Neuronal stem cell (in vitro differentiated cells): ENCODE measurements around the gene SCO2.

ENCODE experiments used
- DNase-seq: peaks from one replicate; pipeline ENCODE4 v3.0.0-alpha.2; 2013; ENCODE audit warnings: low spot score
- H2AFZ ChIP-seq: one replicate; pipeline ENCODE4 v1.6.1; 2013; ENCODE audit warnings: mild to moderate bottlenecking, low read length, inconsistent platforms
- H2AK5ac ChIP-seq: 2 replicates; pipeline ENCODE4 v1.6.1; 2013; ENCODE audit warnings: low read depth, mild to moderate bottlenecking, inconsistent platforms, low read length, moderate library complexity, mixed read lengths
- H2BK120ac ChIP-seq: 2 replicates; pipeline ENCODE4 v1.6.1; 2013; ENCODE audit warnings: low read depth, mild to moderate bottlenecking, inconsistent platforms, low read length, moderate library complexity, mixed read lengths
- H2BK12ac ChIP-seq: one replicate; pipeline ENCODE4 v1.6.1; 2013; ENCODE audit warnings: low read length, inconsistent platforms
- H2BK15ac ChIP-seq: 2 replicates; pipeline ENCODE4 v1.6.1; 2013; ENCODE audit warnings: mild to moderate bottlenecking, low read length, inconsistent platforms, mixed read lengths
- H2BK5ac ChIP-seq: one replicate; pipeline ENCODE4 v1.6.1; 2013; ENCODE audit warnings: inconsistent platforms, mild to moderate bottlenecking, low read length, moderate library complexity
- H3K14ac ChIP-seq: one replicate; pipeline ENCODE4 v1.6.1; 2013; ENCODE audit warnings: low read length, inconsistent platforms
- H3K18ac ChIP-seq: 2 replicates; pipeline ENCODE4 v1.6.1; 2013; ENCODE audit warnings: low read length, inconsistent platforms
- H3K23ac ChIP-seq: 2 replicates; pipeline ENCODE4 v1.6.1; 2013; ENCODE audit warnings: low read depth, mild to moderate bottlenecking, mixed read lengths, low read length, inconsistent platforms; ENCODE audit not compliant: poor library complexity
- H3K27ac ChIP-seq: replicated peaks from 3 replicates; pipeline ENCODE4 v1.5.1; 2013; ENCODE audit warnings: low read length, inconsistent platforms
- H3K27me3 ChIP-seq, 3 experiments: 2 replicates each; pipeline ENCODE4 v1.6.1; 2013; ENCODE audit warnings: low read length in 3 of 3, mild to moderate bottlenecking in 2 of 3, inconsistent platforms in 1 of 3, low read depth in 1 of 3, mixed read lengths in 1 of 3, moderate library complexity in 1 of 3; ENCODE audit not compliant: control insufficient read depth in 3 of 3, insufficient read depth in 3 of 3
- H3K36me3 ChIP-seq, 2 donors: replicated peaks in 1 of 2; 2 replicates each; pipeline ENCODE4 v1.6.1; 2013; ENCODE audit warnings: low read length in 2 of 2; ENCODE audit not compliant: control insufficient read depth in 2 of 2, insufficient read depth in 2 of 2
- H3K4ac ChIP-seq: 2 replicates; pipeline ENCODE4 v1.6.1; 2013; ENCODE audit warnings: inconsistent platforms, mild to moderate bottlenecking, low read length, moderate library complexity
- H3K4me1 ChIP-seq, 2 donors: 1 replicate in 1 of 2; 2 replicates in 1 of 2; pipeline ENCODE4 v1.6.1; 2013; ENCODE audit warnings: low read length in 2 of 2, low read depth in 1 of 2; ENCODE audit not compliant: control insufficient read depth in 2 of 2, insufficient read depth in 1 of 2
- H3K4me2 ChIP-seq: one replicate; pipeline ENCODE4 v1.6.1; 2013; ENCODE audit warnings: mild to moderate bottlenecking, low read length, inconsistent platforms; ENCODE audit not compliant: insufficient read depth, poor library complexity, severe bottlenecking
- H3K4me3 ChIP-seq, 2 donors: 2 replicates each; pipeline ENCODE4 v1.5.1; 2013; ENCODE audit warnings: low read length in 2 of 2, mild to moderate bottlenecking in 2 of 2, inconsistent platforms in 1 of 2, moderate library complexity in 1 of 2
- H3K79me1 ChIP-seq: one replicate; pipeline ENCODE4 v1.6.1; 2013; ENCODE audit warnings: low read depth, mild to moderate bottlenecking, inconsistent platforms, low read length, moderate library complexity
- H3K9ac ChIP-seq: one replicate; pipeline ENCODE4 v1.6.1; 2013; ENCODE audit warnings: mild to moderate bottlenecking, low read depth, low read length, inconsistent platforms; ENCODE audit not compliant: poor library complexity
- H3K9me3 ChIP-seq, 2 donors: replicated peaks in 1 of 2; 2 replicates each; pipeline versions ENCODE3 to v1.6.1; 2013; ENCODE audit warnings: low read length in 2 of 2, mild to moderate bottlenecking in 2 of 2, inconsistent platforms in 1 of 2, low read depth in 1 of 2, mixed read lengths in 1 of 2, moderate library complexity in 1 of 2; ENCODE audit not compliant: control insufficient read depth in 2 of 2, insufficient read depth in 1 of 2
- H4K8ac ChIP-seq: one replicate; pipeline ENCODE4 v1.6.1; 2013; ENCODE audit warnings: low read depth, mild to moderate bottlenecking, inconsistent platforms, low read length, moderate library complexity
- H4K91ac ChIP-seq: one replicate; pipeline ENCODE4 v1.6.1; 2013; ENCODE audit warnings: low read length, low read depth, mild to moderate bottlenecking, inconsistent platforms; ENCODE audit not compliant: poor library complexity
- WGBS, 2 donors: extraction: QIAGEN DNeasy Blood & Tissue Kit; methylation state at CpG; one replicate each; pipeline ENCODE4 v1.1.7; 2013; ENCODE audit warnings: missing lambda C conversion rate in 2 of 2, mixed read lengths in 1 of 2; ENCODE audit not compliant: insufficient read length in 2 of 2, insufficient replicate concordance in 1 of 2; ENCODE audit errors: extremely low coverage in 2 of 2; 5-methylcytosine and 5-hydroxymethylcytosine counted together

Gene SCO2

DNA sequence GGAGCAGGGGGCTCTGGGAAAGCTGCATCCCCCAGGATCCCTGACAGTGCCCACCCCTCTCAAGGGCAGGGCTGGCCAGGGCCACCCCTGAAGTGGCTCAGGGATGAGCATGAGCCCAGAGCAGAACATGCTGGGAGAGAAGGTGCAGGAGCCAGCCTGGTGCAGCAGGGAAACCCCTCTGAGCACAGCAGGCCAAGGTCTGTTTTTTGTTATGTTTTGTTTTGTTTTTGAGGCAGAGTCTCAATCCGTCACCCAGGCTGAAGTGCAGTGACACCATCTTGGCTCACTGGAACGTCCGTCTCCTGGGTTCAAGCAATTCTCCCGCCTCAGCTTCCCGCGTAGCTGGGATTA is 49.8 kb downstream of the SCO2 start:
- Histone ChIP-seq H2BK12ac (peak overlapping the region; percentile 30), H3K36me3 (peaks cover 0 to 25% of the 10 kb centered on the region in 2 donors), H2AK5ac (peak overlapping the region; percentile 98), H3K27ac (no peak overlapping the region), H3K9me3 (peaks cover 2 to 4% of the 10 kb centered on the region in 2 donors), H3K14ac (no peak overlapping the region), H2AFZ (peak overlapping the region; percentile 97), H2BK5ac (peak overlapping the region; percentile 10), H3K27me3 (peaks cover 3 to 16% (median 10%) of the 10 kb centered on the region in 3 experiments), H3K18ac (peak overlapping the region; percentile 97), H4K8ac (no peak overlapping the region), H2BK15ac (peak overlapping the region; percentile 93), H3K79me1 (peaks cover 36% of the 10 kb centered on the region), H3K4ac (no peak overlapping the region), H3K4me1 (peaks cover 10 to 11% of the 10 kb centered on the region in 2 donors), H3K4me2 (peak overlapping the region; percentile 73), H2BK120ac (no peak overlapping the region), H4K91ac (no peak overlapping the region), H3K9ac (peak overlapping the region; percentile 86), H3K4me3 (peak overlapping the region in 1 of 2 donors; percentile 80), H3K23ac (peak overlapping the region; percentile 89)
- WGBS, 2 donors = no CpG with 5 or more reads among the region's 6 CpGs
- no peak for DNase-seq

DNA sequence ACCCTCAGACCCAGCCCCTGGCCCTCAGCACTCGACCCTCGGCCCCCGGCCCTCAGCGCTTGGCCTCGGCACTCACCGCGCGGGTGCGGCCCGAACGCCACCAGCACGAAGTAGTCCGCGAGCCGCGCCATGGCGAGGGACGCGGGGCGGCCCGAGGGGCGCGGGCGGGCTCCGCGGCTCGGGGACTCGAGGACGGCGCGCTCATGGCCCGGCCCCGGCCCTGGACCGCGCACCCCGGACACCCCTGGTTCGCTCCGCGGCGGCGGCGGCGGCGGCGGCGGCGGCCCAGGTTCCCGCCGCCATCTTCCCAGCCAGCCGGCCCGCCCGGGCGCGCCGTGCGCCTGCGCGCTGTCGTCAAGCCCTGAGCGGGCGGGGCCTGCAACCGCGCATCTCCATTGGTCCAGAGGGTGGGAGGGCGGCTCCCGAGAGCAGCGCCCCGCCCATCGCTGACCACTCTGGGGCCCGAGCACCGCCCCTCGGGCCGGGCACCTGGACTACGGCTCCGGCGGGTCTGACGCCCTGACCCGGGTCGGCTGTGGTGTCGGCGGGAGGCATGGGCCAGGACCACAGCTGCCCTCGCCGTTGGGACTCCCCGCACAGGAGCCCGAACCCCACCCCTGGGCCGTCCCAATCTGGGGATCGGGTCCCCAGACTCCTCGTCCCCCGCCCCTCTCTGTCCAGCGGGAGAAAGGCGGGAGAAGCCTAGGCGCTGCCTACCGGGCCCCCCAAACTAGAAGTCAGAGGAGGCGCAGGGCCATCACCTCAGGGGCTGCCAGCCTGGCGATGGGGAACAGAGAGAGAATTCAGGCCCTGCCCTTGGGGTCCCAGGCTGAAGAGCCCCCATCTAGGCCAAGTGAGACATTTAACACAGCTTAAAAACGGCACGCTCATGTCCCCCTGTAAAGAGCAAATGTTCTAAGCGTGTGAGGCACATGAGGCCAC is 50.4 kb downstream of the SCO2 start, which contains the start of gene SBF1:
Gene SBF1, minus strand, starts transcription at position 326 of the 942 bp plus-strand sequence. Its CDS starts 195 bp downstream, at position 131.
- Histone ChIP-seq H3K27me3 (peaks cover 0 to 9% (median 4%) of the 10 kb centered on the region in 3 experiments), H3K23ac (peak within 1 kb of the TSS; percentile 97), H2BK15ac (peak within 1 kb of the TSS; percentile 93), H3K9ac (peak within 1 kb of the TSS; percentile 99), H3K4me1 (peaks cover 10 to 15% of the 10 kb centered on the region in 2 donors), H3K14ac (peak within 1 kb of the TSS; percentile 56), H4K91ac (no peak within 1 kb of the TSS), H2BK5ac (peak within 1 kb of the TSS; percentile 39), H3K79me1 (peaks cover 42% of the 10 kb centered on the region), H3K4ac (peak within 1 kb of the TSS; percentile 6), H2BK120ac (peak within 1 kb of the TSS; percentile 3), H2AK5ac (peak within 1 kb of the TSS; percentile 98), H2AFZ (peak within 1 kb of the TSS; percentile 97), H3K27ac (no peak within 1 kb of the TSS), H4K8ac (no peak within 1 kb of the TSS), H3K4me2 (peak within 1 kb of the TSS; percentile 100), H2BK12ac (peak within 1 kb of the TSS; percentile 73), H3K18ac (peak within 1 kb of the TSS; percentile 97), H3K36me3 (peaks cover 0 to 25% of the 10 kb centered on the region in 2 donors), H3K4me3 (peak within 1 kb of the TSS; percentile 80 to 95), H3K9me3 (peaks cover 2 to 4% of the 10 kb centered on the region in 2 donors)
- no CpG with 5 or more reads among the region's 97 CpGs for WGBS, 2 donors
- peak; percentile 91 for DNase-seq

DNA sequence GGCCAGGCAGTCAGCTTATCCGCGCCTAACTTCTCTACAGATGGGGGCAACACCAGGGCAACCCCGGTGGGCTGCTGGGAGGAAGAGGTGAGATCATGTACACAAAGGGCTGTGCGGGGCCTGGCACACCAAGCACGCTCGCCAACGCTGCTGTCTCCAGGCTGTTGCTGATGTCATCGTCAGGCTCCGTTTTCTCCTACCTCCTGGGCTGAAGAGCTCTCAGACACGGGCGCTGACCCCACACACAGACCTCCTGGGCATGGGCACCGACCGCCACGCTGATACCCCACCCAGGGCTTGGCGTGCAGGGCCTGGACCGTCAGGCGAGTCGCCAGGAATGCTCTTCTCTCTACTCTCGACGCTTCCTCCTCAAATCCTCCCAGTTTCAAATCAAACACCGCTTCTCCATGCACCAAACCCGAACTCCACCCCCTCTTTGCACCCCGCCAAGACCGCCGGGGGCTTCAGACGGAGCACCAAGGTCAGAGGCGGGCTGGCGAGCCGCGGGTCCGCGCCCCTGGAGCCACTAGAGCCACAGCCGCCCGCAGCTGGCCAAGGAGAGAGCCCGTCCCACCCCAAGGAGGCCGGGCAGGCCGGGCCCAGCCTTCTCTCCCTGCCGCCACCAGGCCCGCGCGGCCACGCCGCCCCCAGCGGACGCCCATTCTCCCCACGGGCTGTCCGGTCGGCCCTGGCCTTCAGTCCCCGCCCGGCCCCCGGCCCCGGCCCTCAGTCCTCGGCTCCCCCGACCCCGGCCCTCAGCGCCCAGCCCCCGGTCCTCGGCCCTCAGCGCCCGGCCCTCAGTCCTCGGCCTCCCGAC is 51.3 kb downstream of the SCO2 start:
- Histone ChIP-seq H3K9ac (peak overlapping the region; percentile 92), H4K8ac (no peak overlapping the region), H2BK15ac (no peak overlapping the region), H3K18ac (peak overlapping the region; percentile 71), H3K4ac (peak overlapping the region; percentile 6), H3K27me3 (peaks cover 0 to 4% (median 0%) of the 10 kb centered on the region in 3 experiments), H2BK120ac (peak overlapping the region; percentile 3), H4K91ac (no peak overlapping the region), H3K4me2 (peak overlapping the region; percentile 100), H3K79me1 (peaks cover 46% of the 10 kb centered on the region), H3K4me3 (peak overlapping the region; percentile 80 to 95), H3K14ac (peak overlapping the region; percentile 38), H3K9me3 (peaks cover 0 to 2% of the 10 kb centered on the region in 2 donors), H3K23ac (peak overlapping the region; percentile 97), H3K36me3 (peaks cover 0 to 25% of the 10 kb centered on the region in 2 donors), H3K27ac (no peak overlapping the region), H2AFZ (peak overlapping the region; percentile 78), H2AK5ac (peak overlapping the region; percentile 81), H2BK5ac (peak overlapping the region; percentile 39), H2BK12ac (no peak overlapping the region), H3K4me1 (peaks cover 10 to 15% of the 10 kb centered on the region in 2 donors)
- no peak for DNase-seq
- no CpG with 5 or more reads among the region's 62 CpGs for WGBS, 2 donors
